ENCODE results near the gene ABLIM2.
"Not testable (repeated sequence)": the region's sequence is repeated elsewhere in the genome, so short reads cannot be mapped to it uniquely, and the experiment has no call there.

ABLIM2 gene

GRCh38 chr4:8143392-8144140 lies 15.0 kb downstream of the ABLIM2 start:
- no peak overlapping the region for H3K9ac ChIP-seq (ENCODE audit: low read length)
- H3K4me1 ChIP-seq (ENCODE audit: control insufficient read depth, insufficient read depth, low read length), result peaks cover 25% of the 10 kb centered on the region
- no peak overlapping the region for H3K4me3 ChIP-seq (ENCODE audit: low read length)
- H3K36me3 ChIP-seq (ENCODE audit: control insufficient read depth, insufficient read depth, low read length, severe bottlenecking), result no peaks in the 10 kb centered on the region
- peaks cover 59% of the 10 kb centered on the region for H3K27me3 ChIP-seq (replicated peaks; ENCODE audit: control insufficient read depth, insufficient read depth, low read length)
- H3K9me3 ChIP-seq (ENCODE audit: control insufficient read depth, low read length), result peaks cover under 1% of the 10 kb centered on the region
- DNase-seq (ENCODE audit: low read depth), result no peak

- H3K4me1 ChIP-seq (ENCODE audit: control insufficient read depth, insufficient read depth, low read length), result peaks cover 25% of the 10 kb centered on the region
- no peak for DNase-seq (ENCODE audit: low read depth)
- peaks cover 50% of the 10 kb centered on the region for H3K27me3 ChIP-seq (replicated peaks; ENCODE audit: control insufficient read depth, insufficient read depth, low read length)
- H3K9me3 ChIP-seq (ENCODE audit: control insufficient read depth, low read length), result peaks cover 9% of the 10 kb centered on the region
- no peak overlapping the region for H3K9ac ChIP-seq (ENCODE audit: low read length)
- H3K36me3 ChIP-seq (ENCODE audit: control insufficient read depth, insufficient read depth, low read length, severe bottlenecking), result no peaks in the 10 kb centered on the region
- H3K4me3 ChIP-seq (ENCODE audit: low read length), result no peak overlapping the region
Observed at GRCh38 chr4:8142556-8142955, 16.1 kb downstream of the ABLIM2 start.

- Histone ChIP-seq H3K9me3 (ENCODE audit: control insufficient read depth, low read length) (peaks cover 9% of the 10 kb centered on the region), H3K36me3 (ENCODE audit: control insufficient read depth, insufficient read depth, low read length, severe bottlenecking) (no peaks in the 10 kb centered on the region), H3K4me3 (ENCODE audit: low read length) (no peak overlapping the region), H3K27me3 (replicated peaks; ENCODE audit: control insufficient read depth, insufficient read depth, low read length) (peaks cover 44% of the 10 kb centered on the region), H3K4me1 (ENCODE audit: control insufficient read depth, insufficient read depth, low read length) (peaks cover 25% of the 10 kb centered on the region), H3K9ac (ENCODE audit: low read length) (no peak overlapping the region)
- no peak for DNase-seq (ENCODE audit: low read depth)
Observed at GRCh38 chr4:8141935-8142334, 16.7 kb downstream of the ABLIM2 start.

GRCh38 chr4:8140915-8141314 lies 17.7 kb downstream of the ABLIM2 start:
- Histone ChIP-seq H3K36me3 (ENCODE audit: control insufficient read depth, insufficient read depth, low read length, severe bottlenecking) (no peaks in the 10 kb centered on the region), H3K9ac (ENCODE audit: low read length) (no peak overlapping the region), H3K4me1 (ENCODE audit: control insufficient read depth, insufficient read depth, low read length) (peaks cover 22% of the 10 kb centered on the region), H3K27me3 (replicated peaks; ENCODE audit: control insufficient read depth, insufficient read depth, low read length) (peaks cover 35% of the 10 kb centered on the region), H3K9me3 (ENCODE audit: control insufficient read depth, low read length) (peaks cover 9% of the 10 kb centered on the region), H3K4me3 (ENCODE audit: low read length) (no peak overlapping the region)
- DNase-seq (ENCODE audit: low read depth), result no peak

GRCh38 chr4:8139726-8140125 lies 18.9 kb downstream of the ABLIM2 start:
- Histone ChIP-seq H3K4me1 (ENCODE audit: control insufficient read depth, insufficient read depth, low read length) (peaks cover 11% of the 10 kb centered on the region), H3K27me3 (replicated peaks; ENCODE audit: control insufficient read depth, insufficient read depth, low read length) (peaks cover 41% of the 10 kb centered on the region)
- not testable (repeated sequence) for H3K4me3 ChIP-seq (ENCODE audit: low read length); H3K9ac ChIP-seq (ENCODE audit: low read length); H3K36me3 ChIP-seq (ENCODE audit: control insufficient read depth, insufficient read depth, low read length, severe bottlenecking); H3K9me3 ChIP-seq (ENCODE audit: control insufficient read depth, low read length); DNase-seq (ENCODE audit: low read depth)

- peaks cover 9% of the 10 kb centered on the region for H3K9me3 ChIP-seq (ENCODE audit: control insufficient read depth, low read length)
- peaks cover 43% of the 10 kb centered on the region for H3K27me3 ChIP-seq (replicated peaks; ENCODE audit: control insufficient read depth, insufficient read depth, low read length)
- H3K9ac ChIP-seq (ENCODE audit: low read length), result no peak overlapping the region
- H3K36me3 ChIP-seq (ENCODE audit: control insufficient read depth, insufficient read depth, low read length, severe bottlenecking), result no peaks in the 10 kb centered on the region
- DNase-seq (ENCODE audit: low read depth), result no peak
- H3K4me1 ChIP-seq (ENCODE audit: control insufficient read depth, insufficient read depth, low read length), result no peaks in the 10 kb centered on the region
- H3K4me3 ChIP-seq (ENCODE audit: low read length), result no peak overlapping the region
Observed at GRCh38 chr4:8136972-8137710, 21.5 kb downstream of the ABLIM2 start.

GRCh38 chr4:8136529-8136928 lies 22.1 kb downstream of the ABLIM2 start:
- no peak overlapping the region for H3K9ac ChIP-seq (ENCODE audit: low read length)
- no peak for DNase-seq (ENCODE audit: low read depth)
- H3K27me3 ChIP-seq (replicated peaks; ENCODE audit: control insufficient read depth, insufficient read depth, low read length), result peaks cover 40% of the 10 kb centered on the region
- no peaks in the 10 kb centered on the region for H3K36me3 ChIP-seq (ENCODE audit: control insufficient read depth, insufficient read depth, low read length, severe bottlenecking)
- peaks cover 9% of the 10 kb centered on the region for H3K9me3 ChIP-seq (ENCODE audit: control insufficient read depth, low read length)
- no peaks in the 10 kb centered on the region for H3K4me1 ChIP-seq (ENCODE audit: control insufficient read depth, insufficient read depth, low read length)
- no peak overlapping the region for H3K4me3 ChIP-seq (ENCODE audit: low read length)

GRCh38 chr4:8135666-8136065 lies 22.9 kb downstream of the ABLIM2 start:
- H3K36me3 ChIP-seq (ENCODE audit: control insufficient read depth, insufficient read depth, low read length, severe bottlenecking), result no peaks in the 10 kb centered on the region
- H3K9me3 ChIP-seq (ENCODE audit: control insufficient read depth, low read length), result peaks cover 9% of the 10 kb centered on the region
- peaks cover 40% of the 10 kb centered on the region for H3K27me3 ChIP-seq (replicated peaks; ENCODE audit: control insufficient read depth, insufficient read depth, low read length)
- no peaks in the 10 kb centered on the region for H3K4me1 ChIP-seq (ENCODE audit: control insufficient read depth, insufficient read depth, low read length)
- no peak overlapping the region for H3K4me3 ChIP-seq (ENCODE audit: low read length)
- H3K9ac ChIP-seq (ENCODE audit: low read length), result no peak overlapping the region
- DNase-seq (ENCODE audit: low read depth), result no peak

- Histone ChIP-seq H3K4me3 (ENCODE audit: low read length) (no peak overlapping the region), H3K27me3 (replicated peaks; ENCODE audit: control insufficient read depth, insufficient read depth, low read length) (peaks cover 43% of the 10 kb centered on the region), H3K9ac (ENCODE audit: low read length) (no peak overlapping the region), H3K9me3 (ENCODE audit: control insufficient read depth, low read length) (peaks cover 9% of the 10 kb centered on the region), H3K36me3 (ENCODE audit: control insufficient read depth, insufficient read depth, low read length, severe bottlenecking) (no peaks in the 10 kb centered on the region), H3K4me1 (ENCODE audit: control insufficient read depth, insufficient read depth, low read length) (no peaks in the 10 kb centered on the region)
- DNase-seq (ENCODE audit: low read depth), result no peak
Observed at GRCh38 chr4:8133897-8134563, 24.6 kb downstream of the ABLIM2 start.

- Histone ChIP-seq H3K9ac (ENCODE audit: low read length) (no peak overlapping the region), H3K4me1 (ENCODE audit: control insufficient read depth, insufficient read depth, low read length) (no peaks in the 10 kb centered on the region), H3K27me3 (replicated peaks; ENCODE audit: control insufficient read depth, insufficient read depth, low read length) (peaks cover 52% of the 10 kb centered on the region), H3K36me3 (ENCODE audit: control insufficient read depth, insufficient read depth, low read length, severe bottlenecking) (no peaks in the 10 kb centered on the region), H3K9me3 (ENCODE audit: control insufficient read depth, low read length) (peaks cover 4% of the 10 kb centered on the region), H3K4me3 (ENCODE audit: low read length) (no peak overlapping the region)
- no peak for DNase-seq (ENCODE audit: low read depth)
Observed at GRCh38 chr4:8132947-8133705, 25.5 kb downstream of the ABLIM2 start.

- no peaks in the 10 kb centered on the region for H3K4me1 ChIP-seq (ENCODE audit: control insufficient read depth, insufficient read depth, low read length)
- H3K4me3 ChIP-seq (ENCODE audit: low read length), result no peak overlapping the region
- H3K9me3 ChIP-seq (ENCODE audit: control insufficient read depth, low read length), result no peaks in the 10 kb centered on the region
- no peak overlapping the region for H3K9ac ChIP-seq (ENCODE audit: low read length)
- no peak for DNase-seq (ENCODE audit: low read depth)
- H3K27me3 ChIP-seq (replicated peaks; ENCODE audit: control insufficient read depth, insufficient read depth, low read length), result peaks cover 57% of the 10 kb centered on the region
- H3K36me3 ChIP-seq (ENCODE audit: control insufficient read depth, insufficient read depth, low read length, severe bottlenecking), result no peaks in the 10 kb centered on the region
Observed at GRCh38 chr4:8132400-8132799, 26.2 kb downstream of the ABLIM2 start.

Data from adipocyte (in vitro differentiated cells).